Measurements from ENCODE around the gene PLEKHH1.

PLEKHH1 gene

GRCh38 chr14:67544590-67544989, 11.5 kb downstream of the PLEKHH1 start:
- Histone ChIP-seq H3K4me3 (replicated peaks; ENCODE audit: low read depth, low read length) (no peak overlapping the region), H3K36me3 (ENCODE audit: control insufficient read depth, insufficient read depth, low read length) (no peaks in the 10 kb centered on the region), H3K27me3 (replicated peaks; ENCODE audit: control insufficient read depth, insufficient read depth, low read length) (no peaks in the 10 kb centered on the region; the same call in none of the 2 replicates)
- no peak for DNase-seq (ENCODE audit: extremely low read depth, insufficient read length)
- TF ChIP-seq CTCF (IDR thresholded peaks at IDR 0.05; ENCODE audit: insufficient read depth, low read length, poor library complexity, severe bottlenecking): no peak

- no peaks in the 10 kb centered on the region; the same call in 1 of the 2 replicates for H3K27me3 ChIP-seq (replicated peaks; ENCODE audit: control insufficient read depth, insufficient read depth, low read length)
- no peak for TF ChIP-seq CTCF (IDR thresholded peaks at IDR 0.05; ENCODE audit: insufficient read depth, low read length, poor library complexity, severe bottlenecking)
- no peak overlapping the region for H3K4me3 ChIP-seq (replicated peaks; ENCODE audit: low read depth, low read length)
- no peak for DNase-seq (ENCODE audit: extremely low read depth, insufficient read length)
- no peaks in the 10 kb centered on the region for H3K36me3 ChIP-seq (ENCODE audit: control insufficient read depth, insufficient read depth, low read length)
Observed at GRCh38 chr14:67547224-67547780, 14.2 kb downstream of the PLEKHH1 start.

GRCh38 chr14:67549734-67550133, 16.6 kb downstream of the PLEKHH1 start:
- no peaks in the 10 kb centered on the region; the same call in 1 of the 2 replicates for H3K27me3 ChIP-seq (replicated peaks; ENCODE audit: control insufficient read depth, insufficient read depth, low read length)

GRCh38 chr14:67551123-67551522, 18.0 kb downstream of the PLEKHH1 start:
- H3K27me3 ChIP-seq (replicated peaks; ENCODE audit: control insufficient read depth, insufficient read depth, low read length): no peaks in the 10 kb centered on the region; the same call in none of the 2 replicates
- H3K36me3 ChIP-seq (ENCODE audit: control insufficient read depth, insufficient read depth, low read length): no peaks in the 10 kb centered on the region
- no peak for TF ChIP-seq CTCF (IDR thresholded peaks at IDR 0.05; ENCODE audit: insufficient read depth, low read length, poor library complexity, severe bottlenecking)
- no peak overlapping the region for H3K4me3 ChIP-seq (replicated peaks; ENCODE audit: low read depth, low read length)
- DNase-seq (ENCODE audit: extremely low read depth, insufficient read length): no peak

More at GRCh38 chr14:67549734-67550133, 16.6 kb downstream of the PLEKHH1 start:
- no peak for DNase-seq (ENCODE audit: extremely low read depth, insufficient read length)
- TF ChIP-seq CTCF (IDR thresholded peaks at IDR 0.05; ENCODE audit: insufficient read depth, low read length, poor library complexity, severe bottlenecking): no peak
- Histone ChIP-seq H3K36me3 (ENCODE audit: control insufficient read depth, insufficient read depth, low read length) (no peaks in the 10 kb centered on the region), H3K4me3 (replicated peaks; ENCODE audit: low read depth, low read length) (no peak overlapping the region)

- no peak overlapping the region for H3K4me3 ChIP-seq (replicated peaks; ENCODE audit: low read depth, low read length)
- no peak for TF ChIP-seq CTCF (IDR thresholded peaks at IDR 0.05; ENCODE audit: insufficient read depth, low read length, poor library complexity, severe bottlenecking)
- H3K36me3 ChIP-seq (ENCODE audit: control insufficient read depth, insufficient read depth, low read length): no peaks in the 10 kb centered on the region
- DNase-seq (ENCODE audit: extremely low read depth, insufficient read length): no peak
- no peaks in the 10 kb centered on the region; the same call in none of the 2 replicates for H3K27me3 ChIP-seq (replicated peaks; ENCODE audit: control insufficient read depth, insufficient read depth, low read length)
Observed at GRCh38 chr14:67551940-67552339, 18.9 kb downstream of the PLEKHH1 start.

GRCh38 chr14:67553547-67553946, 20.5 kb downstream of the PLEKHH1 start:
- Histone ChIP-seq H3K36me3 (ENCODE audit: control insufficient read depth, insufficient read depth, low read length) (no peaks in the 10 kb centered on the region), H3K4me3 (replicated peaks; ENCODE audit: low read depth, low read length) (no peak overlapping the region), H3K27me3 (replicated peaks; ENCODE audit: control insufficient read depth, insufficient read depth, low read length) (no peaks in the 10 kb centered on the region; the same call in none of the 2 replicates)
- no peak for TF ChIP-seq CTCF (IDR thresholded peaks at IDR 0.05; ENCODE audit: insufficient read depth, low read length, poor library complexity, severe bottlenecking)
- DNase-seq (ENCODE audit: extremely low read depth, insufficient read length): no peak
